Gastroesophageal sphincter (tissue), 3 donors: ENCODE results near the gene ADM2.

Experiments used
- CTCF ChIP-seq, 4 experiments: fragments of 200-600 bp in 2 of 4; fragments of 450-650 bp in 2 of 4; sonication (generic) in 1 of 4; IDR thresholded peaks; one replicate each; pipeline ENCODE4 v1.5.1; 2017 to 2019; ENCODE audit warnings: antibody characterized with exemption in 4 of 4, mild to moderate bottlenecking in 2 of 4, moderate library complexity in 2 of 4
- EP300 ChIP-seq: sonication (generic); formaldehyde crosslinking; IDR thresholded peaks from one replicate; pipeline ENCODE4 v1.6.1; 2017; ENCODE audit warnings: antibody characterized with exemption, mild to moderate bottlenecking

- TF ChIP-seq CTCF (IDR thresholded peaks at IDR 0.05) (no peak), EP300 (no peak)
These were observed 48.1 kb downstream of the ADM2 start for GRCh38 chr22:50529416-50529896.
